MG63 (cell line): Measurements from ENCODE around the gene VPS50. TPM values are rescaled to one million over a fixed set of nuclear protein-coding genes. Genes with fewer than 3 reads are reported as not detected.

Source experiments
- DNase-seq: peaks from one replicate; pipeline ENCODE4 v3.0.0-alpha.2; 2020
- H3K27me3 ChIP-seq: fragments of 250-450 bp; sonication (Bioruptor Pico); 2 replicates; pipeline ENCODE4 v1.5.1; 2020; ENCODE audit warnings: mild to moderate bottlenecking, moderate library complexity
- H3K36me3 ChIP-seq: fragments of 250-450 bp; sonication (Bioruptor Pico); 2 replicates; pipeline ENCODE4 v1.5.1; 2020; ENCODE audit warnings: mild to moderate bottlenecking, moderate library complexity
- H3K4me3 ChIP-seq: fragments of 250-450 bp; sonication (Bioruptor Pico); 2 replicates; pipeline ENCODE4 v1.5.1; 2020; ENCODE audit warnings: mild to moderate bottlenecking, moderate library complexity
- H3K9me3 ChIP-seq: fragments of 250-450 bp; sonication (Bioruptor Pico); 2 replicates; pipeline ENCODE4 v1.5.1; 2020; ENCODE audit warnings: mild to moderate bottlenecking, moderate library complexity
- total RNA-seq: library from RNA; depleted of rRNA; stranded (reverse); fragments of >200 nt; shearing (Covaris generic); gene quantifications from 2 replicates; pipeline ENCODE4 v1.2.3, GENCODE V29; 2014; ENCODE audit warnings: low replicate concordance

VPS50 gene
- total RNA-seq, 1 experiment from 2014 or later = 23.3 TPM

- no peaks in the 10 kb centered on the region for H3K9me3 ChIP-seq
- H3K27me3 ChIP-seq = no peaks in the 10 kb centered on the region
- DNase-seq = no peak
- H3K4me3 ChIP-seq = peak overlapping the region; percentile 81
- H3K36me3 ChIP-seq = no peaks in the 10 kb centered on the region
Measured at GRCh38 chr7:93231259-93231658, 907 bp upstream of the VPS50 start.

- Histone ChIP-seq H3K27me3 (no peaks in the 10 kb centered on the region), H3K4me3 (peak overlapping the region; percentile 81), H3K36me3 (no peaks in the 10 kb centered on the region), H3K9me3 (no peaks in the 10 kb centered on the region)
- no peak for DNase-seq
Measured at GRCh38 chr7:93232673-93233018, 480 bp downstream of the VPS50 start.

GRCh38 chr7:93235541-93235940 is 3.4 kb downstream of the VPS50 start:
- no peaks in the 10 kb centered on the region for H3K27me3 ChIP-seq
- DNase-seq = no peak
- no peaks in the 10 kb centered on the region for H3K36me3 ChIP-seq
- H3K4me3 ChIP-seq = no peak overlapping the region
- no peaks in the 10 kb centered on the region for H3K9me3 ChIP-seq

- no peaks in the 10 kb centered on the region for H3K36me3 ChIP-seq
- H3K9me3 ChIP-seq = no peaks in the 10 kb centered on the region
- no peaks in the 10 kb centered on the region for H3K27me3 ChIP-seq
- no peak overlapping the region for H3K4me3 ChIP-seq
- DNase-seq = no peak
Measured at GRCh38 chr7:93238131-93238530, 6.0 kb downstream of the VPS50 start.

GRCh38 chr7:93238748-93239147 is 6.6 kb downstream of the VPS50 start:
- Histone ChIP-seq H3K27me3 (no peaks in the 10 kb centered on the region), H3K4me3 (no peak overlapping the region), H3K9me3 (no peaks in the 10 kb centered on the region), H3K36me3 (no peaks in the 10 kb centered on the region)
- no peak for DNase-seq

GRCh38 chr7:93239824-93240223 is 7.7 kb downstream of the VPS50 start:
- no peak for DNase-seq
- H3K9me3 ChIP-seq = no peaks in the 10 kb centered on the region
- no peaks in the 10 kb centered on the region for H3K36me3 ChIP-seq
- H3K4me3 ChIP-seq = no peak overlapping the region
- no peaks in the 10 kb centered on the region for H3K27me3 ChIP-seq

GRCh38 chr7:93242106-93242505 is 9.9 kb downstream of the VPS50 start:
- Histone ChIP-seq H3K4me3 (no peak overlapping the region), H3K9me3 (no peaks in the 10 kb centered on the region), H3K27me3 (no peaks in the 10 kb centered on the region), H3K36me3 (no peaks in the 10 kb centered on the region)
- DNase-seq = no peak

GRCh38 chr7:93245525-93246432 is 13.6 kb downstream of the VPS50 start:
- Histone ChIP-seq H3K4me3 (no peak overlapping the region), H3K9me3 (no peaks in the 10 kb centered on the region), H3K36me3 (no peaks in the 10 kb centered on the region), H3K27me3 (no peaks in the 10 kb centered on the region)
- DNase-seq = no peak

- Histone ChIP-seq H3K9me3 (no peaks in the 10 kb centered on the region), H3K36me3 (no peaks in the 10 kb centered on the region), H3K4me3 (no peak overlapping the region), H3K27me3 (no peaks in the 10 kb centered on the region)
- no peak for DNase-seq
Measured at GRCh38 chr7:93249491-93250148, 17.5 kb downstream of the VPS50 start.

GRCh38 chr7:93258661-93259060 is 26.5 kb downstream of the VPS50 start:
- no peaks in the 10 kb centered on the region for H3K36me3 ChIP-seq
- no peaks in the 10 kb centered on the region for H3K9me3 ChIP-seq
- H3K4me3 ChIP-seq = no peak overlapping the region
- H3K27me3 ChIP-seq = no peaks in the 10 kb centered on the region
- DNase-seq = no peak

GRCh38 chr7:93262535-93262934 is 30.4 kb downstream of the VPS50 start:
- Histone ChIP-seq H3K27me3 (no peaks in the 10 kb centered on the region), H3K9me3 (no peaks in the 10 kb centered on the region), H3K36me3 (no peaks in the 10 kb centered on the region), H3K4me3 (no peak overlapping the region)
- DNase-seq = no peak

- Histone ChIP-seq H3K9me3 (no peaks in the 10 kb centered on the region), H3K27me3 (no peaks in the 10 kb centered on the region), H3K36me3 (no peaks in the 10 kb centered on the region), H3K4me3 (no peak overlapping the region)
- no peak for DNase-seq
Measured at GRCh38 chr7:93265220-93265619, 33.1 kb downstream of the VPS50 start.

- no peak overlapping the region for H3K4me3 ChIP-seq
- DNase-seq = no peak
- H3K36me3 ChIP-seq = no peaks in the 10 kb centered on the region; the same call in 1 of the 2 replicates
- no peaks in the 10 kb centered on the region for H3K9me3 ChIP-seq
- no peaks in the 10 kb centered on the region for H3K27me3 ChIP-seq
Measured at GRCh38 chr7:93279541-93279940, 47.4 kb downstream of the VPS50 start.

- Histone ChIP-seq H3K36me3 (no peaks in the 10 kb centered on the region), H3K9me3 (no peaks in the 10 kb centered on the region), H3K27me3 (no peaks in the 10 kb centered on the region), H3K4me3 (no peak overlapping the region)
- no peak for DNase-seq
Measured at GRCh38 chr7:93284908-93285307, 52.7 kb downstream of the VPS50 start.

- no peak for DNase-seq
- no peaks in the 10 kb centered on the region for H3K36me3 ChIP-seq
- no peaks in the 10 kb centered on the region for H3K27me3 ChIP-seq
- H3K9me3 ChIP-seq = no peaks in the 10 kb centered on the region
- H3K4me3 ChIP-seq = no peak overlapping the region
Measured at GRCh38 chr7:93293229-93293628, 61.1 kb downstream of the VPS50 start.

GRCh38 chr7:93298206-93298605 is 66.0 kb downstream of the VPS50 start:
- Histone ChIP-seq H3K9me3 (no peaks in the 10 kb centered on the region), H3K36me3 (no peaks in the 10 kb centered on the region), H3K27me3 (no peaks in the 10 kb centered on the region), H3K4me3 (no peak overlapping the region)
- DNase-seq = no peak

- Histone ChIP-seq H3K4me3 (no peak overlapping the region), H3K9me3 (no peaks in the 10 kb centered on the region), H3K27me3 (no peaks in the 10 kb centered on the region), H3K36me3 (no peaks in the 10 kb centered on the region)
- no peak for DNase-seq
Measured at GRCh38 chr7:93298671-93299070, 66.5 kb downstream of the VPS50 start.

- H3K4me3 ChIP-seq = no peak overlapping the region
- DNase-seq = no peak
- no peaks in the 10 kb centered on the region for H3K27me3 ChIP-seq
- H3K9me3 ChIP-seq = no peaks in the 10 kb centered on the region
- H3K36me3 ChIP-seq = no peaks in the 10 kb centered on the region
Measured at GRCh38 chr7:93301736-93302135, 69.6 kb downstream of the VPS50 start.
